Measurements from ENCODE around the gene ACSF3.

Gene ACSF3

GRCh38 chr16:89145406-89146161 is 51.9 kb downstream of the ACSF3 start:
- no peak for FAIRE-seq

GRCh38 chr16:89146211-89147005 is 52.8 kb downstream of the ACSF3 start:
- no peak for FAIRE-seq

GRCh38 chr16:89147085-89147817 is 53.6 kb downstream of the ACSF3 start:
- no peak for FAIRE-seq

GRCh38 chr16:89149386-89149785 is 55.7 kb downstream of the ACSF3 start:
- FAIRE-seq: no peak

GRCh38 chr16:89150090-89150835 is 56.6 kb downstream of the ACSF3 start:
- no peak for FAIRE-seq

GRCh38 chr16:89150981-89151380 is 57.3 kb downstream of the ACSF3 start:
- FAIRE-seq: no peak

- no peak for FAIRE-seq
Measured at GRCh38 chr16:89152831-89153700, 59.4 kb downstream of the ACSF3 start.

GRCh38 chr16:89153848-89154271 is 60.2 kb downstream of the ACSF3 start:
- no peak for FAIRE-seq

GRCh38 chr16:89154390-89155183 is 60.9 kb downstream of the ACSF3 start:
- no peak for FAIRE-seq

- FAIRE-seq: no peak
Measured at GRCh38 chr16:89155184-89155679, 61.6 kb downstream of the ACSF3 start.

- FAIRE-seq: no peak
Measured at GRCh38 chr16:89155851-89156739, 62.4 kb downstream of the ACSF3 start.

GRCh38 chr16:89156740-89157645 is 63.3 kb downstream of the ACSF3 start:
- no peak for FAIRE-seq

GRCh38 chr16:89157778-89158177 is 64.1 kb downstream of the ACSF3 start:
- FAIRE-seq: no peak

- no peak for FAIRE-seq
Measured at GRCh38 chr16:89159066-89159849, 65.6 kb downstream of the ACSF3 start.

GRCh38 chr16:89159850-89160354 is 66.2 kb downstream of the ACSF3 start:
- no peak for FAIRE-seq

- FAIRE-seq: no peak
Measured at GRCh38 chr16:89160977-89161701, 67.5 kb downstream of the ACSF3 start.

Measured in A204.1 (cell line).